CMK (cell line): ENCODE results near the gene SRPK2.
"Not testable (repeated sequence)": the region's sequence is repeated elsewhere in the genome, so short reads cannot be mapped to it uniquely, and the experiment has no call there.

Experiments used
- DNase-seq: peaks from one replicate; pipeline ENCODE4 v3.0.0-alpha.2; 2010; ENCODE audit warnings: low read depth

The SRPK2 gene

GRCh38 chr7:105267244-105267643 lies 121.5 kb downstream of the SRPK2 start:
- DNase-seq, result no peak

- DNase-seq, result no peak
Measured at GRCh38 chr7:105264707-105265106, 124.0 kb downstream of the SRPK2 start.

GRCh38 chr7:105261689-105262088 lies 127.0 kb downstream of the SRPK2 start:
- no peak for DNase-seq

GRCh38 chr7:105260201-105260871 lies 128.4 kb downstream of the SRPK2 start:
- not testable (repeated sequence) for DNase-seq

- not testable (repeated sequence) for DNase-seq
Measured at GRCh38 chr7:105258919-105259318, 129.8 kb downstream of the SRPK2 start.

- DNase-seq, result no peak
Measured at GRCh38 chr7:105257338-105257737, 131.4 kb downstream of the SRPK2 start.

GRCh38 chr7:105256761-105257231 lies 131.9 kb downstream of the SRPK2 start:
- no peak for DNase-seq

GRCh38 chr7:105250706-105251105 lies 138.0 kb downstream of the SRPK2 start:
- DNase-seq, result no peak

GRCh38 chr7:105250239-105250638 lies 138.5 kb downstream of the SRPK2 start:
- no peak for DNase-seq

- DNase-seq, result no peak
Measured at GRCh38 chr7:105249216-105249615, 139.5 kb downstream of the SRPK2 start.

GRCh38 chr7:105246679-105247078 lies 142.0 kb downstream of the SRPK2 start:
- DNase-seq, result no peak

- peak; percentile 43 for DNase-seq
Measured at GRCh38 chr7:105246256-105246655, 142.5 kb downstream of the SRPK2 start.

GRCh38 chr7:105245398-105246114 lies 143.2 kb downstream of the SRPK2 start:
- no peak for DNase-seq

- DNase-seq, result no peak
Measured at GRCh38 chr7:105244594-105244993, 144.1 kb downstream of the SRPK2 start.

GRCh38 chr7:105241198-105241597 lies 147.5 kb downstream of the SRPK2 start:
- DNase-seq, result no peak

- DNase-seq, result no peak
Measured at GRCh38 chr7:105238198-105238765, 150.4 kb downstream of the SRPK2 start.

GRCh38 chr7:105234886-105235285 lies 153.8 kb downstream of the SRPK2 start:
- DNase-seq, result no peak

- not testable (repeated sequence) for DNase-seq
Measured at GRCh38 chr7:105232829-105233291, 155.9 kb downstream of the SRPK2 start.

- no peak for DNase-seq
Measured at GRCh38 chr7:105230486-105230885, 158.2 kb downstream of the SRPK2 start.

GRCh38 chr7:105229641-105230040 lies 159.1 kb downstream of the SRPK2 start:
- DNase-seq, result no peak

GRCh38 chr7:105228555-105228954 lies 160.2 kb downstream of the SRPK2 start:
- no peak for DNase-seq

- no peak for DNase-seq
Measured at GRCh38 chr7:105227391-105227790, 161.3 kb downstream of the SRPK2 start.
